Thyroid gland (tissue), 4 donors: Measurements from ENCODE around the gene IL2RA. TPM values are rescaled to one million over a fixed set of nuclear protein-coding genes. Genes with fewer than 3 reads are reported as not detected.

Experiments
- DNase-seq, 2 donors: peaks; one replicate each; pipeline ENCODE4 v3.0.0-alpha.2; 2019
- H3K27ac ChIP-seq, 3 donors: fragments of 200-600 bp; sonication (generic); 1 replicate in 2 of 3; 2 replicates in 1 of 3; pipeline ENCODE4 v1.5.1; 2016 to 2019; ENCODE audit warnings: mild to moderate bottlenecking in 1 of 3, moderate library complexity in 1 of 3
- H3K27me3 ChIP-seq: fragments of 200-600 bp; sonication (generic); one replicate; pipeline ENCODE4 v1.5.1; 2019
- H3K36me3 ChIP-seq, 2 donors: fragments of 200-600 bp; sonication (generic); one replicate each; pipeline ENCODE4 v1.5.1; 2016 to 2019
- H3K4me1 ChIP-seq, 2 donors: fragments of 200-600 bp; sonication (generic); one replicate each; pipeline ENCODE4 v1.5.1; 2017 to 2019
- H3K4me3 ChIP-seq, 3 donors: fragments of 200-600 bp; sonication (generic); replicated peaks in 1 of 3; 1 replicate in 2 of 3; 2 replicates in 1 of 3; pipeline ENCODE4 v1.5.1; 2016; ENCODE audit warnings: mild to moderate bottlenecking in 1 of 3
- H3K9me3 ChIP-seq: fragments of 200-600 bp; sonication (generic); one replicate; pipeline ENCODE4 v1.5.1; 2017
- POLR2A ChIP-seq, 2 donors: fragments of 450-650 bp; IDR thresholded peaks; one replicate each; pipeline ENCODE4 v1.6.1; 2017; ENCODE audit warnings: antibody characterized with exemption in 2 of 2, mild to moderate bottlenecking in 2 of 2, moderate library complexity in 1 of 2
- WGBS, 2 donors: methylation state at CpG; one replicate each; pipeline ENCODE4 v1.1.5; 2017; 5-methylcytosine and 5-hydroxymethylcytosine counted together
- intact Hi-C: fragments of 100-400 bp; cut with DNase I; formaldehyde crosslinking; loops from one replicate; pipeline ENCODE4 v1.15.1; 2023
- total RNA-seq, 4 donors: library from RNA; depleted of rRNA; stranded (reverse); fragments of >200 nt; gene quantifications; one replicate each; pipeline ENCODE4 v1.2.3, GENCODE V29; 2016
- TF ChIP-seq, protein P1 (sequence below), 6 experiments: fragments of 200-600 bp in 3 of 6; fragments of 450-650 bp in 3 of 6; sonication (generic) in 3 of 6; IDR thresholded peaks; one replicate each; pipeline ENCODE4 v1.5.1; 2016 to 2019; ENCODE audit warnings: antibody characterized with exemption in 6 of 6, mild to moderate bottlenecking in 2 of 6, inconsistent platforms in 1 of 6, moderate library complexity in 1 of 6

Gene IL2RA
- total RNA-seq, 4 donors from 2014 or later = 1.7 to 11.3 (median 2.3) TPM

DNA sequence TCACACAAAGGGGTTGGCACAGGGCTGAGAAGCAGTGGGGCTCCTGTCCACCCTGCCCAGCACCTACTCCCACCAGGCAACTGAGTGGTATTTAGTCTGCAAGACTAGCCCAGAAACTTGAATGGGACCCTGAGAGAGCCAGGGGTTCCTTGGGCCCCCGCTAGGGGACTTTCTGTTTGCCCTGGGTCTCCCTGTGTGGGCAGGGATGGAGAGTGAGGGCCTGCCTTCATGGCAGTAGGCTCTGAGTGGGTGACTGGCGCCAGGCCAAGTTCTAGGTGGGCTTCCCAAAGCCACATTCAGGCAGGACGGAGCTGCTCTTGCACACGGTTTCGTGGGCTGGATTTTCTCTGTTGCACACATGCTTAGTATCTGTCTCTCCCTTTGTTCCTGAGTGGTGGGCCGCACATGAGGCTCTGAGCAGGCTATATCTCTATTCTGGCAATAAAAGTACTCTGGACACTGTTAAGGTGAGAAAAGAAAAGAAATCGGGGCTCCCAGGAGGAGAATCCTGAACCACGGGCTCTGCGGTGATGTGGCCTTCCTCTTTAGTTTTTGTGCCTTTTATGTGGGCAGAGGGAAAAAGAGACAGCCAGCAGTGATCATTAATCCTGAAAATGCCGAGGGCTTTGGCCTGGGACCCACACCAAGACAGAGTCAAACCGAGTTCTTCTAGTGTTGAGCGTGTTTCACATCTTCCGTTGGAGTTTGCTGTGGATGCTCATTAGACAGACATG, 26.9 kb downstream of the IL2RA start:
- TF ChIP-seq, protein P1, sequence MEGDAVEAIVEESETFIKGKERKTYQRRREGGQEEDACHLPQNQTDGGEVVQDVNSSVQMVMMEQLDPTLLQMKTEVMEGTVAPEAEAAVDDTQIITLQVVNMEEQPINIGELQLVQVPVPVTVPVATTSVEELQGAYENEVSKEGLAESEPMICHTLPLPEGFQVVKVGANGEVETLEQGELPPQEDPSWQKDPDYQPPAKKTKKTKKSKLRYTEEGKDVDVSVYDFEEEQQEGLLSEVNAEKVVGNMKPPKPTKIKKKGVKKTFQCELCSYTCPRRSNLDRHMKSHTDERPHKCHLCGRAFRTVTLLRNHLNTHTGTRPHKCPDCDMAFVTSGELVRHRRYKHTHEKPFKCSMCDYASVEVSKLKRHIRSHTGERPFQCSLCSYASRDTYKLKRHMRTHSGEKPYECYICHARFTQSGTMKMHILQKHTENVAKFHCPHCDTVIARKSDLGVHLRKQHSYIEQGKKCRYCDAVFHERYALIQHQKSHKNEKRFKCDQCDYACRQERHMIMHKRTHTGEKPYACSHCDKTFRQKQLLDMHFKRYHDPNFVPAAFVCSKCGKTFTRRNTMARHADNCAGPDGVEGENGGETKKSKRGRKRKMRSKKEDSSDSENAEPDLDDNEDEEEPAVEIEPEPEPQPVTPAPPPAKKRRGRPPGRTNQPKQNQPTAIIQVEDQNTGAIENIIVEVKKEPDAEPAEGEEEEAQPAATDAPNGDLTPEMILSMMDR (IDR thresholded peaks at IDR 0.05) = no peak
- no peak for TF ChIP-seq POLR2A (IDR thresholded peaks at IDR 0.05)
- no peaks in the 10 kb centered on the region for H3K36me3 ChIP-seq
- no peak overlapping the region for H3K4me3 ChIP-seq
- H3K27ac ChIP-seq = no peak overlapping the region
- intact Hi-C loops = no loop called here
- no peak for DNase-seq
- H3K27me3 ChIP-seq = no peaks in the 10 kb centered on the region
- H3K4me1 ChIP-seq = no peaks in the 10 kb centered on the region
- WGBS, 2 donors = 90% methylated on average over 12 to 13 of the region's 13 CpGs
- no peaks in the 10 kb centered on the region for H3K9me3 ChIP-seq

DNA sequence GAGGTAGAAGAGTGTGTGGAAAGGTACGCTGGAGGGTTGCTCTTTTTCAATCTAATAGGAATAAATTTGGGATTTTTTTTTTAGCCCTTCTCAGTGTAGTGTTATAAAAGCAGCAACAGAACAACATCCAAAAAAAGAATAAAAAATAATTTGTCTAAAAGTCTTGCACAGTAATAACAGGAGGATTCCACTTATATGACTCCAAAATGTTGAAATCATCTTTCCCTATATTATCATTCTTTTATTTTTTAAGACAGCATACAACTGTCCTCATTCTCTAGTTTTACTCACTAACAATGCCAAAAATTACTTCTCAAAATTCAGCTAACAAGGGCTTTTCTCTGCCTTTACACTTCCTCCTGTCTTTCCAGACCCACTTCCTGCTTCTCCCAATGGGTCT, 27.8 kb downstream of the IL2RA start:
- TF ChIP-seq, protein P1 (IDR thresholded peaks at IDR 0.05) = no peak
- TF ChIP-seq POLR2A (IDR thresholded peaks at IDR 0.05) = no peak
- Histone ChIP-seq H3K4me3 (no peak overlapping the region), H3K27me3 (no peaks in the 10 kb centered on the region), H3K9me3 (no peaks in the 10 kb centered on the region), H3K4me1 (no peaks in the 10 kb centered on the region), H3K36me3 (no peaks in the 10 kb centered on the region), H3K27ac (peak overlapping the region in 1 of 3 donors; percentile 45)
- WGBS, 2 donors = 53 to 78% methylated on average over 1 of the region's 1 CpG
- intact Hi-C loops = no loop called here
- DNase-seq = no peak

DNA sequence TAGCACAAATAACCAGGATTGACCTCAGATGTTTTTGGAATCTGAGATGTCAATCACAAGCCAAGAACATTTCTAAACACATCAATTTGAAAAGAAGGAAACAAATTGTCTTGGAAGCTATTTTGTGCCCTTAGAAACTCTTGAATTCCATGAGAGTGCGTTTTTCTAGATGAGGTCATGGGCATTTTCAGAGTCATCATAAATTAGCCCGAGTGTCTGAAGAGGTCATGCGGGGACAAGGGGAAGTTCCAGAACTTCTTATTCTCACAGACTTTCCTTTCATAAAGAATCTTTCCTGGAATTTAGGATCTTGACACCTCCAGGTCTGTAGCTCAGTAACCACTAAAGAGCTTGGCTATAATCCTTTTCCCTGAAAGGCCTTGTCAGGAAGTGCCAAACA, 28.2 kb downstream of the IL2RA start:
- H3K27ac ChIP-seq = peak overlapping the region in 1 of 3 donors; percentile 45
- H3K36me3 ChIP-seq = no peaks in the 10 kb centered on the region
- no peaks in the 10 kb centered on the region for H3K4me1 ChIP-seq
- intact Hi-C loops = no loop called here
- 49 to 58% methylated on average over 3 of the region's 3 CpGs for WGBS, 2 donors
- H3K4me3 ChIP-seq = no peak overlapping the region
- H3K9me3 ChIP-seq = no peaks in the 10 kb centered on the region
- no peak for DNase-seq
- no peaks in the 10 kb centered on the region for H3K27me3 ChIP-seq
- TF ChIP-seq, protein P1 (IDR thresholded peaks at IDR 0.05) = no peak
- TF ChIP-seq POLR2A (IDR thresholded peaks at IDR 0.05) = no peak

DNA sequence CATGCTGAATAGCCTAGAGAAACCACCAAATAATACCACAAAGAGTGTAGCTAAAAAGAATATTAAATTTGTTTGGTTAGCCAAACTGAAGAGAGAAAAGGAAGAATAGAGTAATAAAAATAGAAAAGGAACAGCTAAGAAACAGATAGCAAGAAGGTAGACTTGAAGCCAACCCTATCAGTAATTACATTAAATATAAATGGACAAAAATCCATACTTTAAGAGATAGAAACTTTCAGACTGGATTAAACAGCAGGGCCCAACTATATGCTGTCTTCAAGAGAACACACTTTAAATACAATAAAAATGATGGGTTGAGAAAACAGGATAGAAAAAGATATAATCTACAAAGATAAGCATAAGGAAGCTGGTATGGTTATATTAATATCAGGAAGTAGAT, 31.2 kb downstream of the IL2RA start:
- no peaks in the 10 kb centered on the region for H3K9me3 ChIP-seq
- no peak overlapping the region for H3K4me3 ChIP-seq
- no peaks in the 10 kb centered on the region for H3K36me3 ChIP-seq
- DNase-seq = no peak
- no peak overlapping the region for H3K27ac ChIP-seq
- intact Hi-C loops = no loop called here
- H3K4me1 ChIP-seq = no peaks in the 10 kb centered on the region
- no peak for TF ChIP-seq POLR2A (IDR thresholded peaks at IDR 0.05)
- TF ChIP-seq, protein P1 (IDR thresholded peaks at IDR 0.05) = no peak
- no peaks in the 10 kb centered on the region for H3K27me3 ChIP-seq

DNA sequence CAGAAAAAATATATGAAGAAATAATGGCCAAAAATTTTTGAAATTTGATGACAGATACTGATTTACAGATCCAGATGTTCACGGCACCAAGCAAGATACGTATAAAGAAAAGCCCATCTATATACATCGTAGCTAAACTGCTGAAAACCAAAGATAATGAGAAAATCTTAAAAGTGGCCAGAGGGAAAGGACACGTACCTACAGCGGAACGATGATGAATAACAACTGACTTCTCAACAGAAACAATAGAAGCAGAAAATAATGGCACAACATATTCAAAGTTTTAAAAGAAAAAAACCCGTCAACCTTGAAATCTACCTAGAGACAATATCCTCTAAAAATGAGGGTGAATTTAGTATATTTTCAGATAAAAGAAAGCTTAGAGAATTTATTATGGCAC, 31.9 kb downstream of the IL2RA start:
- no peak overlapping the region for H3K27ac ChIP-seq
- no peaks in the 10 kb centered on the region for H3K9me3 ChIP-seq
- H3K4me1 ChIP-seq = no peaks in the 10 kb centered on the region
- no peaks in the 10 kb centered on the region for H3K36me3 ChIP-seq
- TF ChIP-seq, protein P1 (IDR thresholded peaks at IDR 0.05) = no peak
- TF ChIP-seq POLR2A (IDR thresholded peaks at IDR 0.05) = no peak
- intact Hi-C loops = no loop called here
- H3K27me3 ChIP-seq = no peaks in the 10 kb centered on the region
- H3K4me3 ChIP-seq = no peak overlapping the region
- DNase-seq = no peak
- 94% methylated on average over 7 of the region's 7 CpGs for WGBS, 2 donors
